Stomach (tissue), 9 donors: Measurements from ENCODE around the gene TPP1. TPM values are rescaled to one million over a fixed set of nuclear protein-coding genes. Genes with fewer than 3 reads are reported as not detected.

ENCODE experiments used
- DNase-seq, 2 donors: peaks; one replicate each; pipeline versions ENCODE4 v3.0.0 to v3.0.0-alpha.2; 2013 to 2019
- H3K27ac ChIP-seq, 5 donors: fragments of 200-600 bp in 4 of 5; sonication (generic) in 4 of 5; one replicate each; pipeline ENCODE4 v1.5.1; 2013 to 2019; ENCODE audit warnings: mild to moderate bottlenecking in 1 of 5, moderate library complexity in 1 of 5
- H3K27me3 ChIP-seq, 3 donors: fragments of 200-600 bp; sonication (generic); one replicate each; pipeline ENCODE4 v1.5.1; 2017 to 2019; ENCODE audit warnings: mixed run types in 1 of 3
- H3K36me3 ChIP-seq, 4 donors: fragments of 200-600 bp; sonication (generic); 1 replicate in 3 of 4; 2 replicates in 1 of 4; pipeline ENCODE4 v1.5.1; 2016 to 2019
- H3K4me1 ChIP-seq, 4 donors: fragments of 200-600 bp; sonication (generic); one replicate each; pipeline ENCODE4 v1.5.1; 2016 to 2019
- H3K4me3 ChIP-seq, 4 donors: fragments of 200-600 bp; sonication (generic) in 3 of 4; one replicate each; pipeline ENCODE4 v1.5.1; 2016 to 2019; ENCODE audit warnings: mild to moderate bottlenecking in 1 of 4
- H3K9me3 ChIP-seq, 4 donors: fragments of 200-600 bp; sonication (generic); one replicate each; pipeline ENCODE4 v1.5.1; 2016 to 2019
- CTCF ChIP-seq, 7 experiments: fragments of 450-650 bp in 4 of 7; fragments of 200-600 bp in 3 of 7; sonication (generic) in 3 of 7; IDR thresholded peaks; one replicate each; pipeline ENCODE4 v1.5.1; 2016 to 2019; ENCODE audit warnings: antibody characterized with exemption in 7 of 7, control low read depth in 2 of 7, mild to moderate bottlenecking in 1 of 7
- EP300 ChIP-seq: sonication (generic); formaldehyde crosslinking; IDR thresholded peaks from one replicate; pipeline ENCODE4 v1.6.1; 2017; ENCODE audit warnings: antibody characterized with exemption
- POLR2A ChIP-seq, 4 donors: fragments of 450-650 bp; IDR thresholded peaks; one replicate each; pipeline ENCODE4 v1.6.1; 2016; ENCODE audit warnings: antibody characterized with exemption in 4 of 4, control low read depth in 2 of 4, mild to moderate bottlenecking in 1 of 4, moderate library complexity in 1 of 4
- POLR2AphosphoS5 ChIP-seq, 3 donors: sonication (generic); formaldehyde crosslinking; IDR thresholded peaks; one replicate each; pipeline ENCODE4 v1.6.1; 2016; ENCODE audit warnings: antibody characterized with exemption in 3 of 3
- WGBS, 5 donors: extraction: QIAGEN DNeasy Blood & Tissue Kit in 3 of 5; methylation state at CpG; one replicate each; pipeline versions ENCODE4 v1.1.5 to v1.1.7; 2013 to 2018; 5-methylcytosine and 5-hydroxymethylcytosine counted together
- intact Hi-C: fragments of 100-400 bp; cut with DNase I; formaldehyde crosslinking; loops from one replicate; pipeline ENCODE4 v1.15.1; 2023; ENCODE audit warnings: low total_unique reads
- polyA plus RNA-seq, 3 donors: library from polyadenylated mRNA; stranded (reverse); fragments of 200-250 nt; gene quantifications; one replicate each; pipeline ENCODE4 v1.2.3, GENCODE V29; 2013
- total RNA-seq, 5 donors: library from RNA; depleted of rRNA; stranded (reverse); fragments of >200 nt; gene quantifications; one replicate each; pipeline versions ENCODE4 v1.1.0 to v1.2.3, GENCODE V29; 2014 to 2016
- donor health status: healthy with polysubstance abuse.
- donor health status: Bipolar disorder and iron deficiency.
- donor health status: healthy.

Gene TPP1
- total and polyA plus RNA-seq, 8 donors = 11.9 to 213 (median 46.6) TPM

GRCh38 chr11:6612213-6613041 lies 6.8 kb downstream of the TPP1 start, which contains the start of gene TAF10:
Gene TAF10 (minus strand): TSS chr11:6612216. CDS start chr11:6612189, 27 bp downstream.
- peak; percentile 98 to 99 for DNase-seq
- Histone ChIP-seq H3K4me1 (peaks cover 36 to 64% (median 49%) of the 10 kb centered on the region in 4 donors), H3K27me3 (no peaks in the 10 kb centered on the region), H3K36me3 (peaks cover 53 to 73% (median 67%) of the 10 kb centered on the region in 4 donors), H3K27ac (peak within 1 kb of the TSS; percentile 97 to 100 (median 99)), H3K4me3 (peak within 1 kb of the TSS; percentile 84 to 89 (median 86)), H3K9me3 (no peaks in the 10 kb centered on the region)
- TF ChIP-seq POLR2A (IDR thresholded peaks at IDR 0.05) (peak in 2 of 4 donors; percentile 87 to 92), POLR2AphosphoS5 (IDR thresholded peaks at IDR 0.05) (peak; percentile 94 to 99 (median 99)), CTCF (IDR thresholded peaks at IDR 0.05) (peak in 5 of 7 experiments; percentile 17 to 71 (median 42)), EP300 (no peak)
- WGBS, 5 donors = 0 to 1% (median 0%) methylated on average over 24 to 51 of the region's 51 CpGs
- intact Hi-C loops = no loop called here

GRCh38 chr11:6611963-6612212 lies 7.3 kb downstream of the TPP1 start:
- H3K4me1 ChIP-seq = peaks cover 39 to 64% (median 51%) of the 10 kb centered on the region in 4 donors
- H3K36me3 ChIP-seq = peaks cover 52 to 68% (median 65%) of the 10 kb centered on the region in 4 donors
- no peaks in the 10 kb centered on the region for H3K9me3 ChIP-seq
- intact Hi-C loops = no loop called here
- no peak for TF ChIP-seq EP300
- TF ChIP-seq CTCF (IDR thresholded peaks at IDR 0.05) = no peak
- peak overlapping the region; percentile 97 to 100 (median 99) for H3K27ac ChIP-seq
- DNase-seq = no peak
- WGBS, 5 donors = 0 to 1% (median 1%) methylated on average over 18 to 36 of the region's 36 CpGs; no CpG with 5 or more reads in 1 of the 5 donors
- peak overlapping the region; percentile 84 to 89 (median 86) for H3K4me3 ChIP-seq
- H3K27me3 ChIP-seq = no peaks in the 10 kb centered on the region

- peak in 1 of 3 donors; percentile 47 for TF ChIP-seq POLR2AphosphoS5 (IDR thresholded peaks at IDR 0.05)
- TF ChIP-seq CTCF (IDR thresholded peaks at IDR 0.05) = no peak
- peaks cover 46 to 63% (median 59%) of the 10 kb centered on the region in 4 donors for H3K36me3 ChIP-seq
- DNase-seq = no peak
- intact Hi-C loops = no loop called here
- no peaks in the 10 kb centered on the region for H3K9me3 ChIP-seq
- peak overlapping the region; percentile 84 to 89 (median 86) for H3K4me3 ChIP-seq
- peak overlapping the region; percentile 97 to 100 (median 99) for H3K27ac ChIP-seq
- H3K4me1 ChIP-seq = peaks cover 45 to 66% (median 56%) of the 10 kb centered on the region in 4 donors
- 7 to 12% (median 12%) methylated on average over 32 to 39 of the region's 39 CpGs for WGBS, 5 donors
- no peaks in the 10 kb centered on the region for H3K27me3 ChIP-seq
Observed at GRCh38 chr11:6611092-6611962, 7.9 kb downstream of the TPP1 start.

GRCh38 chr11:6610591-6610990 lies 8.6 kb downstream of the TPP1 start:
- Histone ChIP-seq H3K27ac (peak overlapping the region; percentile 97 to 100 (median 99)), H3K36me3 (peaks cover 39 to 55% (median 52%) of the 10 kb centered on the region in 4 donors), H3K27me3 (no peaks in the 10 kb centered on the region), H3K9me3 (no peaks in the 10 kb centered on the region), H3K4me1 (peaks cover 52 to 73% (median 63%) of the 10 kb centered on the region in 4 donors), H3K4me3 (peak overlapping the region in 3 of 4 donors; percentile 84 to 89 (median 86))
- WGBS, 5 donors = 86 to 93% (median 91%) methylated on average over 6 of the region's 6 CpGs
- no peak for DNase-seq
- intact Hi-C loops = no loop called here
- TF ChIP-seq POLR2A (IDR thresholded peaks at IDR 0.05) (no peak), EP300 (no peak), POLR2AphosphoS5 (IDR thresholded peaks at IDR 0.05) (no peak), CTCF (IDR thresholded peaks at IDR 0.05) (no peak)
